Mucosa of stomach (tissue), 1 donor: ENCODE measurements around the gene LECT2.

Experiments used
- H3K27me3 ChIP-seq: one replicate; pipeline ENCODE4 v1.7.0; 2013; ENCODE audit warnings: mild to moderate bottlenecking, low read length; ENCODE audit not compliant: control insufficient read depth, insufficient read depth
- H3K36me3 ChIP-seq: one replicate; pipeline ENCODE4 v1.7.0; 2013; ENCODE audit warnings: low read length; ENCODE audit not compliant: control insufficient read depth, insufficient read depth
- H3K4me1 ChIP-seq: one replicate; pipeline ENCODE4 v1.7.0; 2013; ENCODE audit warnings: mild to moderate bottlenecking, low read length; ENCODE audit not compliant: control insufficient read depth, insufficient read depth
- H3K4me3 ChIP-seq: one replicate; pipeline ENCODE4 v1.7.0; 2013; ENCODE audit warnings: low read length
- H3K9ac ChIP-seq: one replicate; pipeline ENCODE4 v1.7.0; 2013; ENCODE audit warnings: mild to moderate bottlenecking, low read length, moderate library complexity
- H3K9me3 ChIP-seq: one replicate; pipeline ENCODE4 v1.7.0; 2013; ENCODE audit warnings: mild to moderate bottlenecking, low read length, moderate library complexity; ENCODE audit not compliant: control insufficient read depth
- donor health status: Pancreatic carcinoma.

The LECT2 gene

GRCh38 chr5:135954899-135955298 is at the start of gene LECT2:
TSS of gene LECT2 (minus strand) at chr5:135954983. CDS start at chr5:135954833, 150 bp downstream.
- Histone ChIP-seq H3K9ac (no peak within 1 kb of the TSS), H3K4me1 (no peaks in the 10 kb centered on the region), H3K27me3 (no peaks in the 10 kb centered on the region), H3K36me3 (no peaks in the 10 kb centered on the region), H3K4me3 (no peak within 1 kb of the TSS), H3K9me3 (no peaks in the 10 kb centered on the region)

- Histone ChIP-seq H3K9me3 (no peaks in the 10 kb centered on the region), H3K4me1 (no peaks in the 10 kb centered on the region), H3K4me3 (no peak overlapping the region), H3K27me3 (no peaks in the 10 kb centered on the region), H3K36me3 (no peaks in the 10 kb centered on the region), H3K9ac (no peak overlapping the region)
These were observed 49.7 kb upstream of the LECT2 start for GRCh38 chr5:136004436-136004835.

GRCh38 chr5:136001466-136001981 is 46.7 kb upstream of the LECT2 start:
- Histone ChIP-seq H3K36me3 (no peaks in the 10 kb centered on the region), H3K27me3 (no peaks in the 10 kb centered on the region), H3K9me3 (no peaks in the 10 kb centered on the region), H3K9ac (no peak overlapping the region), H3K4me3 (no peak overlapping the region), H3K4me1 (no peaks in the 10 kb centered on the region)

- no peaks in the 10 kb centered on the region for H3K36me3 ChIP-seq
- no peaks in the 10 kb centered on the region for H3K9me3 ChIP-seq
- H3K4me1 ChIP-seq = no peaks in the 10 kb centered on the region
- no peak overlapping the region for H3K9ac ChIP-seq
- no peaks in the 10 kb centered on the region for H3K27me3 ChIP-seq
- no peak overlapping the region for H3K4me3 ChIP-seq
These were observed 46.1 kb upstream of the LECT2 start for GRCh38 chr5:136000932-136001331.

- H3K9ac ChIP-seq = no peak overlapping the region
- H3K4me3 ChIP-seq = no peak overlapping the region
- H3K9me3 ChIP-seq = no peaks in the 10 kb centered on the region
- H3K36me3 ChIP-seq = no peaks in the 10 kb centered on the region
- no peaks in the 10 kb centered on the region for H3K4me1 ChIP-seq
- no peaks in the 10 kb centered on the region for H3K27me3 ChIP-seq
These were observed 45.4 kb upstream of the LECT2 start for GRCh38 chr5:136000147-136000546.

- no peak overlapping the region for H3K4me3 ChIP-seq
- H3K9me3 ChIP-seq = no peaks in the 10 kb centered on the region
- H3K27me3 ChIP-seq = no peaks in the 10 kb centered on the region
- H3K36me3 ChIP-seq = no peaks in the 10 kb centered on the region
- no peaks in the 10 kb centered on the region for H3K4me1 ChIP-seq
- H3K9ac ChIP-seq = no peak overlapping the region
These were observed 44.8 kb upstream of the LECT2 start for GRCh38 chr5:135999406-136000139.

GRCh38 chr5:135998889-135999288 is 44.1 kb upstream of the LECT2 start:
- H3K4me1 ChIP-seq = no peaks in the 10 kb centered on the region
- H3K9me3 ChIP-seq = no peaks in the 10 kb centered on the region
- H3K36me3 ChIP-seq = no peaks in the 10 kb centered on the region
- H3K9ac ChIP-seq = no peak overlapping the region
- H3K4me3 ChIP-seq = no peak overlapping the region
- no peaks in the 10 kb centered on the region for H3K27me3 ChIP-seq

- Histone ChIP-seq H3K9me3 (no peaks in the 10 kb centered on the region), H3K9ac (no peak overlapping the region), H3K36me3 (no peaks in the 10 kb centered on the region), H3K4me3 (no peak overlapping the region), H3K4me1 (no peaks in the 10 kb centered on the region), H3K27me3 (no peaks in the 10 kb centered on the region)
These were observed 43.0 kb upstream of the LECT2 start for GRCh38 chr5:135997673-135998335.

GRCh38 chr5:135996611-135997010 is 41.8 kb upstream of the LECT2 start:
- Histone ChIP-seq H3K9ac (no peak overlapping the region), H3K27me3 (no peaks in the 10 kb centered on the region), H3K9me3 (no peaks in the 10 kb centered on the region), H3K4me3 (no peak overlapping the region), H3K36me3 (no peaks in the 10 kb centered on the region), H3K4me1 (no peaks in the 10 kb centered on the region)

- H3K4me3 ChIP-seq = no peak overlapping the region
- H3K9me3 ChIP-seq = no peaks in the 10 kb centered on the region
- no peaks in the 10 kb centered on the region for H3K36me3 ChIP-seq
- no peaks in the 10 kb centered on the region for H3K4me1 ChIP-seq
- no peaks in the 10 kb centered on the region for H3K27me3 ChIP-seq
- no peak overlapping the region for H3K9ac ChIP-seq
These were observed 41.2 kb upstream of the LECT2 start for GRCh38 chr5:135995976-135996375.

GRCh38 chr5:135993880-135994636 is 39.3 kb upstream of the LECT2 start:
- H3K4me3 ChIP-seq = no peak overlapping the region
- no peaks in the 10 kb centered on the region for H3K27me3 ChIP-seq
- H3K9me3 ChIP-seq = no peaks in the 10 kb centered on the region
- no peaks in the 10 kb centered on the region for H3K4me1 ChIP-seq
- no peak overlapping the region for H3K9ac ChIP-seq
- no peaks in the 10 kb centered on the region for H3K36me3 ChIP-seq

- Histone ChIP-seq H3K27me3 (no peaks in the 10 kb centered on the region), H3K4me1 (no peaks in the 10 kb centered on the region), H3K4me3 (no peak overlapping the region), H3K36me3 (no peaks in the 10 kb centered on the region), H3K9ac (no peak overlapping the region), H3K9me3 (no peaks in the 10 kb centered on the region)
These were observed 38.6 kb upstream of the LECT2 start for GRCh38 chr5:135993335-135993879.
